GM19239 (cell line): Measurements from ENCODE around the gene RPP14.
"Not testable (repeated sequence)": the region's sequence is repeated elsewhere in the genome, so short reads cannot be mapped to it uniquely, and the experiment has no call there.

ENCODE experiments used
- DNase-seq: peaks from one replicate; pipeline ENCODE4 v3.0.0; 2011; ENCODE audit warnings: low spot score; ENCODE audit not compliant: insufficient read length
- FAIRE-seq: peaks from 2 replicates; lab custom pipeline; 2011; peaks lifted over from hg19 to GRCh38; lab: Jason Lieb, UNC

The RPP14 gene

DNA sequence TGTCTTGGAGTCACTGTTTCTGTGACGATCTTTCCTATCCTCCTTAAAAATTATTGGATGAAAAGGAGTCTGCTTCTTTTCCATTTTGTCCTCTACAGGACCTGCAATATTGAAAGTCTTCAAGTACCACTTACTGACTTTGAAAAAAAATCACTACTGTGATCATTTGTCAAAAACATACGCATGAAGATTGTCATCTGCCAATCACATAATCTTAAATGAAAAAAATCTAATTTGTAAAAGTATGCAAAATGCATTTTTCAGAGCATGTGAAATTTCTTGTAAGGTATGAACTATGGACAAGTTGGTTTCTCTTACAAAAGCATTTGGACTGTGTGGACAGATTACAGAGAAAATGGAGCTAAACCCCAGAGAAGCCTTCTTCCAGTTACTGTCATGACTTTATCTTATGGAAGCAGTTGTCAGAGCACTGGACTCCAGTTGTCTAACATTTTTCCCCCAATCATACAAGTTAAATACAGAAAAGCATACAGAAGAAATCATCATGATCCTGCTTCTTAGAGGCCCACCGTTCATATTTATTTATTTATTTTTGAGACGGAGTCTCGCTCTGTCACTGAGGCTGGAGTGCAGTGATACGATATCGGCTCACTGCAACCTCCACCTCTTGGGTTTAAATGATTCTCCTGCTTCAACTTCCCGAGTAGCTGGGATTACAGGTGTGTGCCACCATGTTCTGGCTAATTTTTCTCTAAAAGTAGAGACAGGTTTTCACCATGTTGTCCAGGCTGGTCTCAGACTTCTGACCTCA is 23.3 kb downstream of the RPP14 start:
- FAIRE-seq (no peak), DNase-seq (no peak)

DNA sequence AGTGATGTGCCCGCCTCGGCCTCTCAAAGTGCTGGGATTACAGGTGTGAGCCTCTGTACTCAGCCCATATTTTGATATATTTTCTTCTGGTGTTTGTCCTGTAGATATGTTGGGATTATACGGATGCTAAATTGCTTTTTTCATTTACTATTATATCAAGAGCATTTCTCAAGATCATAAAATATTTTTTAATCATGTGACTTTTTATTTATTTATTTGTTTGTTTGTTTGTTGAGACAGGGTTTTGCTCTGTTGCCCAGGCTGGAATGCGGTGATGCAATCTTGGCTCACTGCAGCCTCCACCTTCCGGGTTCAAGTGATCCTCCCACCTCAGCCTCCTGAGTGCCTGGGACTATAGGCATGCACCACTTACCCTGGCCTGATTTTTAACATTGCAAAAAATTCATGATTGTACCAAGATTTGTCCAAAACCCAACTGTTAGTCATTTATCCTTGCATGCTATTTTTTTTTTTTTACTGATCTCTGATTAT is 23.9 kb downstream of the RPP14 start:
- DNase-seq (no peak), FAIRE-seq (no peak)

DNA sequence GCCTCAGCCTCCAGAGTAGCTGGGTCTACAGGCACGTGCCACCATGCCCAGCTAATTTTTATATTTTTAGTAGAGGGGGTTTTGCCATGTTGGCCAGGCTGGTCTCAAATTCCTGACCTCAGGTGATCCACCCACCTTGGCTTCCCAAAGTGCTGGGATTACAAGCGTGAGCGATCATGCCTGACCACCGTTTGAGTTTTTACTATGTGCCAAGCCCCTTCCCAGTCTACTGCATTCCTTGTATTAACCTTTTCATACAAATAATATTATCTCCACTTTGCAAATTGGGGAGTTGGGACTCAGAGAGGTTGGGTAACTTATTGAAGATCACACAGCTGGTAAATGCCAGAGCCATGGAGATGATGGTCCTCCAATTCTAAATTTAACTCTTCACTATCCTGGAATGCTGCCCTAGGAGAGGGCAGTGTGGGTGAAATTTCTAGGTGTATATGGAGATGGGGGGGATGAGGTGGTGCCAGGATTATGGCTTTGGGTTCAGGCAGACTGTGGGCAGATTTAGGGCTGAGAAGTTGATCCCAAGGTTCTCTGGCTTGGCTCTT is 25.6 kb downstream of the RPP14 start:
- DNase-seq (no peak), FAIRE-seq (peak; percentile 52)

DNA sequence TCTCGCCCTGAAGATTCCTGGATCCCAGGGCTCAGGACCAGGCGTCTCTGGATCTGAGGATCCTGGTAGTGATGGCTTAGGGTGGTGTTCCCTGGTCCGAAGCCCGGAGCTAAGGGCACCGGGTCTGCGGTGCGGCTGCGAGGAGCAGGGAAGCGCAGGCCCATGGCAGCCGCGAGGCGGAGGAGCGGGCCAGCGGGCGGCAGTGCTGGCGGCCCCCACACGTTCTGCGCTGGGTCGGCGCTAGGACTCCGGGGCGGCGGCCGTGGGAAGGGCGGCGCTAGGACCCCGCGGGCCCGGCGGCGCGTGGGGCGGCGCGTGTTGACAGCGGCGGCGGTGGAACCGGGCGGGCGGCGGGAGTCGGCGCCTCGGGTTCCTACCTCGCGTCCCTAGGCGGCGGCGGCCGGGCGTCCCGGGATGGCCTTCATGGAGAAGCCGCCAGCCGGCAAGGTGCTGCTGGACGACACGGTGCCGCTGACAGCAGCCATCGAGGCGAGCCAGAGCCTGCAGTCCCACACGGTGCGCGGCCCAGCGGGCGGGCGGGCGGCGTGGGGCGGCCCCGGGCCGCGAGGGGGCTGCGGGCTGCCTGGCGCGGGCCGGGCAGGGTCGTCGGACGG is 26.6 kb downstream of the RPP14 start, which contains the start of gene PXK:
Gene PXK, plus strand, starts transcription at position 318 of the 614 bp plus-strand sequence. Its CDS starts 97 bp downstream, at position 415.
- peak; percentile 42 for FAIRE-seq
- peak; percentile 72 for DNase-seq

DNA sequence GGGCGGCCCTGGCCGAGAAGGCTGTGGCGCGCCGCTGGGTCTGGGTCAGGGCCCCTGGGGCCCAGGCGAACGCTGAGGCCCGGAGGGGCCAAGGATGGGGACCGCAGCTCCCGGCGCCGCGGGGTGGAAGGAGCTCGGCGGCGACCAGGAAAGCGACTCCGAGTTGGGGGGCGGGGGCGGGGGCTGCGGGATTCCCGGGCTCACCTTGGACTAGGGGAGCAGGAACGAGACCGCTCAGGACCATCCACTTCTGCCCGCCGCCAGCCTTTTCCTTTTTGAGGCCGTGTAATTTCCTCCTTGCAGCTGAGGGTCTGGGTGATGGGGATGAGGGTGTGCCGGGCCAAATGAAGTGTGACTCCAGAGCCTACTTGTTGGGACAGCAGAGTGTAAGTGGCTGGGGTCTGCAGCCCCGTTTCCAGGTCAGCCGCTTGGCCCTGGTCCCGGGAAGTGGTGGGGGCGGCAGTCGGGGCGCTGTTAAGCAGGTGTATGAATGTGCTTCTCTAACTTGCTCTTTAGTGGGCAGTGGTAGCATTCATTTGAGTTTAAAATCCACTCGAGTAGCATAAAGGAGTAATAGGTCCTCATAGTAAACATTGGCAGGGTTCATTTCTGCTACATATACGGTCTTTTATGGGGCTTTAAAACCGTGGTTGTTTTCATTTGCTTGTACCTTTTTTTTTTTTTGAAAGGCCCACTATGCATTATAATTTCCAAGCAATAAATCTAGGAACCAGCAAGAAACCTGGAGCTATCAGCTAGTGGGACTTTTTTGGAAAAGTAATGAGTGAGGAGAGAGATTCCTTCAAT is 27.4 kb downstream of the RPP14 start:
- peak; percentile 56 for DNase-seq
- peak; percentile 82 for FAIRE-seq

DNA sequence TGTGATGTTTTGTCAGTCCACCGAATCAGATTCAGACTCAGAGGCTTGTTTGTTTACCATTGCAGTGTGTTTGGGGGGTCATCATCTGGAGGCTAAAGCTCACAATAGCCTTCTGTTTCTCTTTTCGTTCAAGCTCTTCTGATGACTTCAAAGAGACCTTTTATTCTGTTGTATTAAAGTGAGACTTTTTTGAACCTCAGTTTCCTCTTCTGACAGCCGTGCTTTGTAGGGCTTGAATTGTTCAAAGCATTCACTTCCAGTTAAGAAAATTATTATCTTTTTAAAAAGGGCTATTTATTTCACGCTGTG is 27.9 kb downstream of the RPP14 start:
- DNase-seq (no peak), FAIRE-seq (no peak)

DNA sequence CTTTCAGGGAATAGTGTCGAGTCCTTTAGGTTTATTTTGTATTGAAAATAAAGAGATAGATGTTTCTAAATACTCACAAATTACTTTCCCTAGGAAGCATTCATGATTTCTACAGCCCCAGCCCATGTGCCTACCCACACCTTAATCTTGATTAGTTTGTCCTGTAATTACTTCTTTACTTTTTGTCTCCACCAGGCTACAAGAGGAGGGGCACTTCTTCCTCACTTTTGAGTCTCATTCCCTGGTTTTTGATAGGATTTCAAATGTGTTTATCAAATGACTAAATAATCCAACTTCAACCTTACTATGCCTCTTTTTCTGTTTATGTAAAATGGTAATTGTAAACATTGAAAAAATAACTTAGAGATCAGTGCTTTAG is 28.4 kb downstream of the RPP14 start:
- FAIRE-seq (peak; percentile 52), DNase-seq (no peak)

DNA sequence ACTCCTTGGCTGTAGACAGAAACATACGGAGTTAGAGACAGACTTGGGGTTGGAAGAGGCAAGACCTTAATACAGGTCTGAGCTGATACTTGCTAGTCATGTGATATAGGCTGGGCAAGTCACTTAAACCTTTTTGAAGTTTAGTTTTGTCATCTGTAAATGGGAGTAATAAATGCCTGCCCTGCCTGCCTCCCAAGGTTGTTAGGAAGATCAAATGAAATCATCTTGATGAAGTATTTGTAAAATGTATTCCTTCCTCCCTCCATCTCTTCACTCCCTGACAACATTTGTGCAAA is 29.6 kb downstream of the RPP14 start:
- FAIRE-seq = no peak
- no peak for DNase-seq

DNA sequence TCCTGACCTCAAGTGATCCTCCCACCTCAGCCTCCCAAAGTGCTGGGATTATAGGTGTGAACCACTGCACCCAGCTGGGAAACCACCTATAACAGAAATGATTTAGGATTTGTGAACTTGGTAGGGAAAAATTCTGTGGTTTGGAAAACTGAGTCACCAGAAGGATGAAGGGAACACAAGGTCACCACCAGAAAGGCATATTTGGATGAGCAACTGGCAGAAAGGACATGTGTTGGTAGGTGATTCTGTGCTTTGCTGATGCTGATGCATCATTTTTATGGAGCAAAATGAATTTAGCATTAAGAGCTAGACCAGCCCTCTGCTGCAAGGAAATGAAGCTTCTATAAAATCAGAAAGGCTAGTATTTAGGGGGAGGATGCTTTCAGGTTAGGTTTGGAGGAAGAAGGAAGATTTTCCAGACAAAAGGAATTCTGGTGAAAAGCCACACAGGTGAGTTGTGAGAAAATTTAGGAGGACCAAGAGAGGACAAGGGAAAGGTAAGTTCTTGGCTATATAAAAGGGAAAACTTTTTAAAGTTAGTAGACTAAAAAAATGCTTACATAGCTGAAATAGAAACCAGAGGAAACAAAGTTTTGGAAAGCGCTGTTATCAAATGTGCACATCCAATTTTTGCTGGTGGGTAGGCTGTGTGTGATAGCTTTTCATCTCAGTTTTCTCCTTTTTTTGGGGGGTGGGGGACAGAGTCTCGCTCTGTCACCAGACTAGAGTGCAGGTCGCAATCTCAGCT is 30.3 kb downstream of the RPP14 start:
- DNase-seq (no peak), FAIRE-seq (no peak)

DNA sequence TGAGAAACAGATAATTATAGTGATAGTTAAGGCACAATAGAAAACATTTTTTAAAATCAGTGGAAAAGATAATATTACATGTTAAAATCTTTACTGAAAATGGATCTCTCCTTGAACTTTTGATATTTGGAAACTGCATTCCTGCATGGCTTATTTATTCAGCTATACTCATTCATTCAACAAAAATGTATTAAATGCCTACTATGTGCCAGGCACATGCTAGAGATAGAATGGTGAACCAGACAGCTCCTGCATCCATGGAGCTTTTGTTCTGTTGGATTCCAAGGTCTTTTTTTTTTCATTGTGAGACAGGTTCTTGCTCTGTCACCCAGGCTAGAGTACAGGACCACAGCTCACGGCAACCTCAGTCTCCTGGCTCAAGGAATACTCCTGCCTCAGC is 31.1 kb downstream of the RPP14 start:
- no peak for FAIRE-seq

DNA sequence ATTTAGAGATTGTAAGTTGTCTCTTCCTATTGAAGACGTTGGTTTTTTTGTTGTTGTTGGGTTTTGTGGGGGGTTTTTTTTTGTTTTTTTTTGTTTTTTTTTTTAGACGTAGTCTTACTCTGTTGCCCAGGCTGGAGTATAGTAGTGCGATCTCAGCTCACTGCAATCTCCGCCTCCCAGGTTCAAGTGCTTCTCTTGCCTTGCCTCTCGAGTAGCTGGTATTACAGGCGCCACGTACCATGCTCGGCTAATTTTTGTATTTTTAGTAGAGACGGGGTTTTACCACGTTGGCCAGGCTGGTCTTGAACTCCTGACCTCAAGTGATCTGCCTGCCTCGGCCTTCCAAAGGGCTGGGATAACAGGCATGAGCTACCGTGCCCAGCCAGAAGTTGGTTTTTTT is 33.1 kb downstream of the RPP14 start:
- not testable (repeated sequence) for FAIRE-seq, DNase-seq

More for the DNA sequence above, 31.1 kb downstream of the RPP14 start:
- no peak for DNase-seq

DNA sequence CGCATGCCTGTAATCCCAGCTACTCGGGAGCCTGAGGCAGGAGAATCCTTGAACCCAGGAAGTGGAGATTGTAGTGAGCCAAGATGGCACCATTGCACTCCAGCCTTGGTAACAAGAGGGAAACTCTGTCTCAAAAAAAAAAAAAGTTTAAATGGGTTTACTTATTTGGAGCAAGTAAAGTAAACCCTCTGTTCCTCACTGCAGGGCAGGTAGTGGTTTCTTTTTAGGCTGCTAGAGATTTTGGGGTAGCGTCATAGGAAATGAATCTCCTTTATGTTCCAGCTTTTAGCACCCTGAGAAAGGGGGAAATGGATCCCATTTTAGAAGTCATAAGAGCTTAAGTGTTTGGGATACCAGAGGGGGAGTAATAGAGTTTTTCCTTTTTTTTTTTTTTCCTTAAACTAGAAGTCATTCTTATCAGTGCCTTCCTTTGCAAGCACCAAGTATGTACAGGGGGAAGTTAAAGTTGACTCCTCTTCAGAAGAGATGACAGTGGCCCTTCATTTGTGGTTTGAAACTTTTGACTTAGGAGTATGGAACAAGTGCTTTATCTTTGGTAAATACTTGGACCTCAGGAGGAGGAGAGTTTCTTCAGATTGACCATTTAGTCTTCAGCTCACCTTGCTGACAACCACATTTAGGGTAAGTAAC is 34.7 kb downstream of the RPP14 start:
- DNase-seq (no peak), FAIRE-seq (no peak)

DNA sequence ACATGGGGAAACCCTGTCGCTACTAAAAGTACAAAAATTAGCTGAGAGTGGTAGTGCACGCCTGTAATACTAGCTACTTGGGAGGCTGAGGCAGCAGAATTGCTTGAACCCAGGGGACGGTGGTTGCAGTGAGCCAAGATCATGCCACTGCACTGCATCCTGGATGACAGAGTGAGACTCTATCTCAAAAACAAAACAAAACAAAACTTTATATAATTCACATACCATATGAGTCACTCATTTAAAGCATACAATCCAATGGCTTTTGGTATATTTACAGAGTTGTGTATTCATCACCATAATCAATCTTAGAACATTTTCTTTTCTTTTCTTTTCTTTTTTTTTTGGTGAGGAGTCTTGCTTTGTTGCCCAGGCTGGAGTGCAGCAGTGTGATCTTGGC is 35.3 kb downstream of the RPP14 start:
- FAIRE-seq (no peak), DNase-seq (no peak)

DNA sequence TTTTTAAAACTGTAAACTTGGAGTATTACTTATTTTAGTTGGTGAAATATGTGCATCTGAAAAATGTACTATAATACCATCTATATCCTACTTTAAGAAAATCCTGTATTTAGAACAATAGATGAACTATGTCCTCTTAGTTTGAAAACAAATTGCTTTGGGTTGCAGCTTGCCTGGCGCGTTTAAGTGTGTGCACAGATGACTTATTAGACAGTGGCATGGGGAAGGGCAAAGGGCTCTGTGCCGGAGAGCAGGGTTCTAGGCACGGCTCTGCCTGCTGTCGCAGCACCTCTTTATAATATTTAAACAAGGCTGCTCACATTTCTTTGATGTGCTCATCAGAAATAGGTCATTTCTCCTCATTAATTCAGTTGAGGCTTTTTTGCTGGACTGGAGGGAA is 36.6 kb downstream of the RPP14 start:
- FAIRE-seq (no peak), DNase-seq (no peak)

DNA sequence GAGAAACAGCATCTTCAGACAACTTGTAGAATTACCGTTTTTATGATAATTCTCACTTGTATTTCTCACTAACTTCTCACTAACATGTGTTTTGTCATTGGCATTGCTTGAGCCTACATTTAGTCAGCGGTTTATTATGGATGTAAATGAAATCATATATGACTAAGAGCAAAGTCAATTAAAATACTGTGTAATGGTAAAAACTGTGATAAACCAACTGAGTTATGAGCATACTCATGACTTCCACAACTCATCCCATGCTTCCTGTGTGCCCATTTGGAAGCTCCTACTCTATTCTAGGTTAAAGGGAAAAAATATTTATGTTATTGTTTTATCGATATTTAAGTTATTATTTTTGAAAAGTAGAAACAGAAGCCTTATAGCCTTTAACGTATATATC is 39.4 kb downstream of the RPP14 start:
- FAIRE-seq (no peak), DNase-seq (no peak)

DNA sequence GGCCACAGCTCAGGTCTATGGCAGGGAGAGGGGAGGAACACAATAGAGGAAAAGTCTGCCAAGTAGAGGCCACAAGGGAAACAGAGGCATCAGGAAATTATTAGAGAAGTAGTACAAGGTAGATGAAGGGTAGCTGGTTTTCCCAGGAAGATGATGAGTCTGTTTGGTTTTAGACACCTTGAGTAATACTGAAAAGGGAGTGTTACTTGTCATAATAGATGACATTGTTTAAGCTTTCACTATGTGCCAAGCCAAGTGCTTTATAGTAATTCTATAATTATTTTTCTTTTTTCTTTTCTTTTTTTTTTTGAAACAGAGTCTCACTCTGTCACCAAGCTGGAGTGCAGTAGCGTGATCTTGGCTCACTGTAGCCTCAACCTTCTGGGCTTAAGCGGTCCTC is 40.3 kb downstream of the RPP14 start:
- FAIRE-seq (no peak), DNase-seq (no peak)

DNA sequence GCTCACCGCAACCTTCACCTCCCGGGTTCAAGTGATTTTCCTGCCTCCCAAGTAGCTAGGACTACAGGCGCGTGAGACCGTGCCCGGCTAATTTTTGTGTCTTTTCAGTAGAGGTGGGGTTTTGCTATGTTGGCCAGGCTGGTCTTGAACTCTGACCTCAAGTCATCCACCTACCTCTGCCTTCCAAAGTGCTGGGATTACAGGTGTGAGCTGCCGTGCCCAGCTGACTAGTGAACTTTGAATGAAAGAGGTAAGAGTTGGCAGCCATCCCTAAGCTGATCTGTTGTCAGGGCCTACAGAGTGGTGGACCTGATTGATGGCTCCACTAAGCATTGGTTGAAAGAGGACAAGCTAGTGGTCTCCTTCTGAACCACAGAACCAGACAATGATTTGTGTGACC is 41.9 kb downstream of the RPP14 start:
- no peak for DNase-seq
- FAIRE-seq = peak; percentile 48

DNA sequence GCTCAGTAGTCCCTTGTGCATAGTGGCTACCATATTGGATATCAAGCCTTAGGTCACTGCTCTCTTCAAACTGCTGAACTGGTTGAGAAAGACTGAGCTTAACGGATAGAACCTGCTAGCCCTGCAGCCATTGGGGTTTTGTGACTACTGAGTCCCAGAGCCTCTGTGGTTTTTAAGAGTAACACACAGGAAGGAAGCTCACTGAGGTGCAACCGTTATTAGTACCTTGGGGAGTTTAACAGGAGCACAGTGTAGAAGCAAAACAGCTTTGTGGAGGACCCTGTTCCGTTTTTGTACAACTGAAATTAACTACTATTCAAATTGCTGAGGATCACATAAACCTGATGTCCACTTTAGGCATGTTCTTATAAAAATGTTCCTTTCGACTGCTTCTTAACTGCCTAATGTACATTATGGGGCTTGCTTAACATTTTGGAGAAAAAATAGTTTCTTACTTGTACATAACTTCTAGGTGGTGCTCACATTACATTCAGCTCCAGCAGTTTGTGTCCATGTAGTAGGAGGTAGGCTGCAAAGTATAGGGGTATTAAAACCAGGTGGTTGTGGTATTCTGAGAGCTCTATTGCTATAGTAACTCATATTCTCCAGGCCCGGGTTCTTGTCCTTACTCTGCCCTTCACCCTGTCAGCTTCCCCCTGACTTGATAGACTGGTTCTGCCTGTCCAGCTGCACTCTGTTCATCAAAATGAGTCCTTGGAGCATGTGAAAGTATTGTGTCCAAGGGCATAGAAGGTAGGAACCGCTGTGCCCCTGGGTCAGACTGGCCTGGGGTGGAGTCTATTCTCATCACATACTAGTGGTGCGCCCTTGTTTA is 44.0 kb downstream of the RPP14 start:
- FAIRE-seq (peak; percentile 100), DNase-seq (no peak)

DNA sequence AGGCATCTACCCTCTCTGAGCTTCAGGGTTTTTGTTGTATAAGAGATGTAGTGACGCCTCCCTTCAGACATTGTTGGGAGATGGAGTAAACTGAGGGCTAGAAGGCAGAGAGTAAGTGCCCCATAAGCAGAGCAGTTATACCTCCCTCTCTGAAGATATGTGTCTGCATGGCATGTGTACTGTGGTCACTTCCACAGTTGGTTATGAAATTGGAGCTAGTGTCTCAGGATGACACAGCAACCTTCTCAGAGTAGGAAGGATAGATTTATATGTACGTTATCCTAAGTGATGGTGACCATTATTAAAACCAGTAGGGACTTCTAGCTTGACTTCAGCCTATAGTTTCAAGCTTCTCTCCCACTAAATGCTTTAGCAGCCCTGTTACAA is 44.6 kb downstream of the RPP14 start:
- FAIRE-seq = no peak
- no peak for DNase-seq
